ENCODE data around the gene ARL14.

Gene ARL14

GRCh38 chr3:160676547-160677303, at the start of gene ARL14:
Gene ARL14, plus strand, starts transcription at chr3:160677160. Its CDS starts 187 bp downstream, at chr3:160677347.
- DNase-seq (ENCODE audit: extremely low read depth in 1 of 2, low read depth in 1 of 2) = no peak

GRCh38 chr3:160629491-160629890, 47.5 kb upstream of the ARL14 start:
- no peak for DNase-seq (ENCODE audit: extremely low read depth in 1 of 2, low read depth in 1 of 2)

GRCh38 chr3:160633361-160634083, 43.4 kb upstream of the ARL14 start:
- DNase-seq (ENCODE audit: extremely low read depth in 1 of 2, low read depth in 1 of 2) = no peak

GRCh38 chr3:160635213-160635612, 41.7 kb upstream of the ARL14 start:
- DNase-seq (ENCODE audit: extremely low read depth in 1 of 2, low read depth in 1 of 2) = no peak

- no peak for DNase-seq (ENCODE audit: extremely low read depth in 1 of 2, low read depth in 1 of 2)
Observed at GRCh38 chr3:160637086-160637485, 39.9 kb upstream of the ARL14 start.

- no peak for DNase-seq (ENCODE audit: extremely low read depth in 1 of 2, low read depth in 1 of 2)
Observed at GRCh38 chr3:160638184-160638583, 38.8 kb upstream of the ARL14 start.

GRCh38 chr3:160641665-160642309, 35.2 kb upstream of the ARL14 start:
- DNase-seq (ENCODE audit: extremely low read depth in 1 of 2, low read depth in 1 of 2) = no peak

- no peak for DNase-seq (ENCODE audit: extremely low read depth in 1 of 2, low read depth in 1 of 2)
Observed at GRCh38 chr3:160643994-160644393, 33.0 kb upstream of the ARL14 start.

- DNase-seq (ENCODE audit: extremely low read depth in 1 of 2, low read depth in 1 of 2) = no peak
Observed at GRCh38 chr3:160644491-160644890, 32.5 kb upstream of the ARL14 start.

- DNase-seq (ENCODE audit: extremely low read depth in 1 of 2, low read depth in 1 of 2) = no peak
Observed at GRCh38 chr3:160648701-160649100, 28.3 kb upstream of the ARL14 start.

GRCh38 chr3:160649596-160649995, 27.4 kb upstream of the ARL14 start:
- no peak for DNase-seq (ENCODE audit: extremely low read depth in 1 of 2, low read depth in 1 of 2)

- no peak for DNase-seq (ENCODE audit: extremely low read depth in 1 of 2, low read depth in 1 of 2)
Observed at GRCh38 chr3:160653512-160653911, 23.4 kb upstream of the ARL14 start.

- DNase-seq (ENCODE audit: extremely low read depth in 1 of 2, low read depth in 1 of 2) = no peak
Observed at GRCh38 chr3:160660902-160661301, 16.1 kb upstream of the ARL14 start.

- no peak for DNase-seq (ENCODE audit: extremely low read depth in 1 of 2, low read depth in 1 of 2)
Observed at GRCh38 chr3:160661660-160662059, 15.3 kb upstream of the ARL14 start.

- no peak for DNase-seq (ENCODE audit: extremely low read depth in 1 of 2, low read depth in 1 of 2)
Observed at GRCh38 chr3:160665231-160665630, 11.7 kb upstream of the ARL14 start.

GRCh38 chr3:160665784-160666526, 11.0 kb upstream of the ARL14 start:
- no peak for DNase-seq (ENCODE audit: extremely low read depth in 1 of 2, low read depth in 1 of 2)

GRCh38 chr3:160667452-160667851, 9.5 kb upstream of the ARL14 start:
- no peak for DNase-seq (ENCODE audit: extremely low read depth in 1 of 2, low read depth in 1 of 2)

GRCh38 chr3:160668454-160668853, 8.5 kb upstream of the ARL14 start:
- DNase-seq (ENCODE audit: extremely low read depth in 1 of 2, low read depth in 1 of 2) = no peak

- DNase-seq (ENCODE audit: extremely low read depth in 1 of 2, low read depth in 1 of 2) = no peak
Observed at GRCh38 chr3:160671231-160671630, 5.7 kb upstream of the ARL14 start.

- no peak for DNase-seq (ENCODE audit: extremely low read depth in 1 of 2, low read depth in 1 of 2)
Observed at GRCh38 chr3:160671995-160672394, 5.0 kb upstream of the ARL14 start.

- no peak for DNase-seq (ENCODE audit: extremely low read depth in 1 of 2, low read depth in 1 of 2)
Observed at GRCh38 chr3:160673188-160673587, 3.8 kb upstream of the ARL14 start.

Data from stimulated activated CD8-positive, alpha-beta memory T cell treated with anti-CD3 and anti-CD28 coated beads, Interleukin-7, amount 100 ng/mL, for 48 hours (primary cell).